Dendritic cell treated with granulocyte-macrophage colony-stimulating factor and Interleukin-4, amounts not matched to agents 40 ng/mL and 50 ng/mL, for 4 days (primary cell): ENCODE measurements around the gene MYO10.
"Not testable (repeated sequence)": the region's sequence is repeated elsewhere in the genome, so short reads cannot be mapped to it uniquely, and the experiment has no call there.

Source experiments
- H3K27ac Mint-ChIP-seq: one replicate; pipeline ENCODE4 v1.8.0; 2022; ENCODE audit warnings: mild to moderate bottlenecking, mixed read lengths
- H3K27me3 Mint-ChIP-seq: one replicate; pipeline ENCODE4 v1.8.0; 2022; ENCODE audit warnings: mild to moderate bottlenecking, mixed read lengths
- H3K36me3 Mint-ChIP-seq: one replicate; pipeline ENCODE4 v1.8.0; 2022; ENCODE audit warnings: low read depth, mixed read lengths
- H3K4me1 Mint-ChIP-seq: one replicate; pipeline ENCODE4 v1.8.0; 2022; ENCODE audit warnings: low read depth, mixed read lengths
- H3K4me3 Mint-ChIP-seq: one replicate; pipeline ENCODE4 v1.8.0; 2022; ENCODE audit warnings: mild to moderate bottlenecking, moderate library complexity, mixed read lengths
- H3K9me3 Mint-ChIP-seq: one replicate; pipeline ENCODE4 v1.8.0; 2022; ENCODE audit warnings: mixed read lengths
- intact Hi-C: fragments of 100-400 bp; cut with micrococcal nuclease; formaldehyde crosslinking; loops from one replicate; pipeline ENCODE4 v1.15.0; 2022

MYO10 gene

DNA sequence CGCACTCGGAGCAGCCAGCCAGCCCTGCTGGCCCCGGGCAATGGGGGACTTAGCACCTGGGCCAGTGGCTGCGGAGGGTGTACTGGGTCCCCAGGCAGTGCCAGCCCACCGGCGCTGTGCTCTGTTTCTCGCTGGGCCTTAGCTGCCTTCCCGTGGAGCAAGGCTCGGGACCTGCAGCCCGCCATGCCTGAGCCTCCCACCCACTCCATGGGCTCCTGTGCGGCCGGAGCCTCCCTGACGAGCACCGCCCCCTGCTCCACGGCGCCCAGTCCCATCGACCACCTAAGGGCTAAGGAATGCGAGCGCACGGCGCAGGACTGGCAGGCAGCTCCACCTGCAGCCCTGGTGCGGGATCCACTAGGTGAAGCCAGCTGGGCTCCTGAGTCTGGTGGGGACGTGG lies 218.1 kb downstream of the MYO10 start:
- H3K4me1 Mint-ChIP-seq, H3K4me3 Mint-ChIP-seq, H3K27me3 Mint-ChIP-seq, H3K27ac Mint-ChIP-seq, H3K36me3 Mint-ChIP-seq, intact Hi-C loops, H3K9me3 Mint-ChIP-seq: not testable (repeated sequence)

DNA sequence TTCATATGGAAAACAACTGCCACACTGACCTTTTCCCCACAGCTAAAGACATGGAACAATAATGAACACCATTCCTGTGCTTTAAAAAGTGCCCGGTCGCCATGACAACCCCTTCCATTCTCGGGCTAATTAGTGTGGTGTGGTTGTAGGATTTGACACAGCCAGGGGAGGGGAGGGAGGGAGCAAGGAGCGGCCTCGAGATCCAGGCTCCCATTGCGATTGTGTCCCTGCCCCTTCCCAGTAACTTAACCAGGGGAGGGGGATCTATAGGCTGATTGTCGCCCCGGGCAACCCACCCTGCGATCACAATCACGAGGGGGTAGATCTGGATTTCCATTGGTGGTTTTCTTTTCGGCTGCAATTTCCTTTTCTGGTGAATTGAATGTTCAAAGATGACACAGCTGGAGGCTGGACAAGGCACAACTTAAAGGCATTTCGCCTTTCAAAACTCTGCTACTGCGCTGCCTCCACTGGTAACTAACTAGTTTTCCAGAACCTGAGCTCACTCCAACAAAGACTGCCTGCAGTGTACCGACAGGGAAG lies 222.6 kb downstream of the MYO10 start:
- Mint-ChIP-seq H3K4me1 (no peaks in the 10 kb centered on the region), H3K27ac (no peak overlapping the region), H3K27me3 (no peaks in the 10 kb centered on the region), H3K4me3 (no peak overlapping the region), H3K9me3 (no peaks in the 10 kb centered on the region), H3K36me3 (no peaks in the 10 kb centered on the region)
- intact Hi-C loops = no loop called here

DNA sequence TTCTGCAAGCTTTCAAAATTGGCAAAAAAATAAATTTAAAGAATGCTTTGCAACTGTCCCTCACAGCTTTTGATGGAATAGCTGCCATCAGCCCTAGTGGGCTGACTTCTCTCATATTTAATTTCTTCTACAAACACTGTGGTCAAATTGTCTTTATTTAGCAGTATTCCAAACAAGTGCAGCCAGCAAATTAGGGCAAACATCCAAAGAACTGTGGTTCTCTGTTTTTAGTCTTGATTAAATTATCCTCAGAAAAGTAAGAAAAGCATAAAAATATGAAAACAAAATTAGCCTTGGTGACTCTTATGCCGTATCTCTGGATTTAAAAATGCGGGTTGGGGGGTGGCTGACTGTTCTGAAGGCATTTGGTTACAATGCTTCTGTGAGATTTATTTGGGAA lies 223.5 kb downstream of the MYO10 start:
- intact Hi-C loops = no loop called here
- no peak overlapping the region for H3K4me3 Mint-ChIP-seq
- H3K27ac Mint-ChIP-seq = no peak overlapping the region
- no peaks in the 10 kb centered on the region for H3K36me3 Mint-ChIP-seq
- H3K9me3 Mint-ChIP-seq = no peaks in the 10 kb centered on the region
- H3K4me1 Mint-ChIP-seq = no peaks in the 10 kb centered on the region
- no peaks in the 10 kb centered on the region for H3K27me3 Mint-ChIP-seq

DNA sequence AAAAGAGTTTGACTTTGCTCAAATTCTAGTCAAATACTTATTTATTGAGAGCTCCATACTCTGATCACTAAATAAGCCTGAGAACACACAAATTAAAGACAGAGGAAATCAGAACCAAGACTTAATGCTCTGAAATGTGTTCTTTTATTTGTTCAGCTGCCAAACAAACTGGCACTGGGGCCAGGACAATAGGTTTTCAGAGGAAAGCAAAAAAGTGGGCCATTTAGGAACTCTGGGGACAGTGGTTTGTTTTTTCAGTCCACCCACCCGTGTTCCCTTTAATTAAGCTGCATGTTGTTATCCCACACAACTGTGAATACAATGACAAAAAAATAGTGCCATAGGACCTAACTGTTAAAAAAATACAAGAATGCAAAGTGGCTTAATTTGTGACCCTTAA lies 223.9 kb downstream of the MYO10 start:
- Mint-ChIP-seq H3K4me3 (no peak overlapping the region), H3K9me3 (no peaks in the 10 kb centered on the region), H3K27ac (no peak overlapping the region), H3K4me1 (no peaks in the 10 kb centered on the region), H3K27me3 (no peaks in the 10 kb centered on the region), H3K36me3 (no peaks in the 10 kb centered on the region)
- intact Hi-C loops = no loop called here

DNA sequence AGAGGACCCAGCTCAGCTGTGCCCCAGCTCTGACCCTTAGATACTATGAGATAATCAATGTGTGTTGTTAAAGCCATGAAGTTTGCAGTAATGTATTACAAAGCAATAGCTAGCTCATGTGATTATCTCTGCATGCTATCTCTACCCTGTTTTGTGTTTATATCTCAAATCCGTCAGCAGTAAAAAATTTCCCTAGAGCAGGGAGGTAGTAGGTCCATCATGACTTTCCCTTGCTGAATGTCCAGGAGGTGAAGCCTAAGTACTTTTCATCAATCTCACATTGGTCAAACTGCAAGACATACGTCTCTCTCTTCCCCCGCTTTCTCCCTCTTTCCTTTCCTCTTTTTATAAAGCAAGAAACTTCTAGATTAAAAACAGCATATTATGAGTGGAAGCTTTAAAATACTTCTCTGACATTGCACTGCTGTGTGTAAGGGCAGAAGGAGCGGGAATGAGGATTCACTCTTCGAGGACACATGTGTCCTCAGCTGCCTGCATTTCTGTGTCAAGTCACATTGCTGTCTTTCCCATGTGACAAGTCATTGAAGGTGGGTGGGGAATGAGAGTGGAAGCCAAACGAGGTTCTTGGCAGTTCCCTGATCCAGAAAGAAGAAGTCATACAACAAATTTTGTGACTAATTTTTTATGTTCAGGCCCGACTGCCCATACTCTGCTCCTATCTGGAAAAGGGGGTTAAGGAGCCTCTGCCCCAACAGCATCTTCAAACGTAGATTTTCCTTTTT lies 226.2 kb downstream of the MYO10 start:
- intact Hi-C loops = no loop called here
- H3K9me3 Mint-ChIP-seq = no peaks in the 10 kb centered on the region

DNA sequence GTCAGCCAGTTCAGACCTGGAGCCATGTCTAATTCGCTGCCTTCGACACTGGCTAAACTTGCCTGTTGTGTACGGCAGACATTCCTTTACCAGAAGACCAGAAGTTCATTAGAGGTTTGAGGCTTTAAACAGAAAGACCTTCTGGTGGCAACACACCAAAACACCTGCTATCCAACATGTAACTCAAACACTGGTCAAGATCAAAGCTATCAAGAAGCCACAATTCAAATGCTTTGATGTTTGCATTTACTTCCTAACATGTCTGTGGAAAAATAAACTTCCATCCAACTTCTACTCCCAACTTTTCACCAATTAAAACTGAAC lies 228.3 kb downstream of the MYO10 start:
- Mint-ChIP-seq H3K27ac (no peak overlapping the region), H3K4me3 (no peak overlapping the region), H3K27me3 (no peaks in the 10 kb centered on the region), H3K36me3 (no peaks in the 10 kb centered on the region), H3K9me3 (no peaks in the 10 kb centered on the region), H3K4me1 (no peaks in the 10 kb centered on the region)
- intact Hi-C loops = no loop called here

More for the DNA sequence above, 226.2 kb downstream of the MYO10 start:
- no peak overlapping the region for H3K27ac Mint-ChIP-seq
- H3K4me1 Mint-ChIP-seq = no peaks in the 10 kb centered on the region
- no peak overlapping the region for H3K4me3 Mint-ChIP-seq
- no peaks in the 10 kb centered on the region for H3K36me3 Mint-ChIP-seq
- no peaks in the 10 kb centered on the region for H3K27me3 Mint-ChIP-seq

DNA sequence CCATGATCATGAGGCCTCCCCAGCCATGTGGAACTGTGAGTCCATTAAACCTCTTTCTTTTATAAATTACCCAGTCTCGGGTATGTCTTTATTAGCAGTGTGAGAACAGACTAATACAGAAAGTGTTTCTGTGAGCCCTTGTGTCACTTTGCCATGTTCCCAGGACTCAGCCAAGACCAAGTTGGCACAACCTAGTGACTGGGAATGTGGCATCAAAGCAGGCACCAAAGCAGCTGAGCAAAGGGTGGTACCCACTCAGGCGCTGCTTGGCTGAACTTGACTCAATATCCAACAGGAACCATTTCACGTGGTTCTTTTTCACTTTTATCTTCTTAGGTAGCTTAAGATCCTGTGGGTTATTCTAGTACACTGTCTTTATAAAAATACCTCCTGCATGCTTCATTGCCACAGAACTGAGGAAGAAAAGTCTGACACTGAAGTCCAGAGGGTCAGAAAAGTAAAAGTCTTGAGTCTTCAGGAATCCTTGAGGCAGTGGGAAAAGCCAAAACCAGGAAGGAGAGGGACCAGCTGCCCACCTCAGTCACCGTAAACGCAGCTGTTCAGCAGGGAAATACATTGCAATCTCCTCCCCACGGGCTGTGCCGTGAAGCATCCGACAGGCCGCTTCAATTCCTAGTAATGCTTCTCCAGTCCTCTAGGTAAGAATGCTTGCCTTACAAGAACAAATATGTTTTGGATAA lies 228.8 kb downstream of the MYO10 start:
- Mint-ChIP-seq H3K4me1 (no peaks in the 10 kb centered on the region), H3K4me3 (no peak overlapping the region), H3K27ac (no peak overlapping the region), H3K36me3 (no peaks in the 10 kb centered on the region), H3K27me3 (no peaks in the 10 kb centered on the region), H3K9me3 (no peaks in the 10 kb centered on the region)
- intact Hi-C loops = no loop called here

DNA sequence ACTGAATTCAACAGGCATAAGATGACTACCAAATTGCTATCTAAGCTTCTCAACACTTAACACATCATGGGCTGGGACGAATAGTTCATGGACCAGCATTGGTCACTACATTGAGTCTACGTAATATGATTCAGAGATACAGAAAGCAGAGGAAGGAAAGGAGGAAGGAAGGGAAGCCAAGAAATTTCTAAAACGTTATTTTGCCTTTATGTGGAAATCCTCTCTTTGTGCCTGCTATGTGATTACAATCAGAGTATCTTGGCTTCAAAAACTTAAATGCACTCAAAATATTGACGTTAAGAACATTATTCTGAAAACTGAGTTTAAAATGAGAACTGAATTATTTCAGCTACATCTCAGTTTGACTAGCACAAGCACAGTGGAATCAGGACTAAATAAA lies 231.1 kb downstream of the MYO10 start:
- no peaks in the 10 kb centered on the region for H3K9me3 Mint-ChIP-seq
- intact Hi-C loops = no loop called here
- H3K27me3 Mint-ChIP-seq = no peaks in the 10 kb centered on the region
- no peaks in the 10 kb centered on the region for H3K4me1 Mint-ChIP-seq
- no peak overlapping the region for H3K4me3 Mint-ChIP-seq
- H3K36me3 Mint-ChIP-seq = no peaks in the 10 kb centered on the region
- no peak overlapping the region for H3K27ac Mint-ChIP-seq

DNA sequence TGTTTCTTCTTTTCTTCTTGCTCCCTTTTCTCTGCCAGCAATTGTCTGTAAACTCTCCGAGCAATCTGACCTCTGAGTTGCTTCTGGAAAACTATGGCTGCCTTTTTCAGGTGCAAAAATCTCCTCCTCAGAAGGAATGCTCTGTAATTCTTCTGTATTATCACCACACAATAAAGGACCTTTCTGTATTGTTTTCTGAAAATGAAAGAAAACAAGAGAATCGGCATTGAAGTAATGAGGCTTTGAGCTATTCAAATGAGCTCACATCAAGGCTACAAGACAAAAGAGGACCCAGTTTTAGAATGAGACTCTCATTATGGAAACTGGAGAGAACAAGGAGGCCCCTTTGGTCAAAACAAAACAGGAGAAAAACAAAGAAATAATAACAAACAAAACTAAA lies 233.1 kb downstream of the MYO10 start:
- Mint-ChIP-seq H3K27ac (no peak overlapping the region), H3K9me3 (no peaks in the 10 kb centered on the region), H3K27me3 (no peaks in the 10 kb centered on the region), H3K4me1 (no peaks in the 10 kb centered on the region), H3K4me3 (no peak overlapping the region), H3K36me3 (no peaks in the 10 kb centered on the region)
- intact Hi-C loops = no loop called here

DNA sequence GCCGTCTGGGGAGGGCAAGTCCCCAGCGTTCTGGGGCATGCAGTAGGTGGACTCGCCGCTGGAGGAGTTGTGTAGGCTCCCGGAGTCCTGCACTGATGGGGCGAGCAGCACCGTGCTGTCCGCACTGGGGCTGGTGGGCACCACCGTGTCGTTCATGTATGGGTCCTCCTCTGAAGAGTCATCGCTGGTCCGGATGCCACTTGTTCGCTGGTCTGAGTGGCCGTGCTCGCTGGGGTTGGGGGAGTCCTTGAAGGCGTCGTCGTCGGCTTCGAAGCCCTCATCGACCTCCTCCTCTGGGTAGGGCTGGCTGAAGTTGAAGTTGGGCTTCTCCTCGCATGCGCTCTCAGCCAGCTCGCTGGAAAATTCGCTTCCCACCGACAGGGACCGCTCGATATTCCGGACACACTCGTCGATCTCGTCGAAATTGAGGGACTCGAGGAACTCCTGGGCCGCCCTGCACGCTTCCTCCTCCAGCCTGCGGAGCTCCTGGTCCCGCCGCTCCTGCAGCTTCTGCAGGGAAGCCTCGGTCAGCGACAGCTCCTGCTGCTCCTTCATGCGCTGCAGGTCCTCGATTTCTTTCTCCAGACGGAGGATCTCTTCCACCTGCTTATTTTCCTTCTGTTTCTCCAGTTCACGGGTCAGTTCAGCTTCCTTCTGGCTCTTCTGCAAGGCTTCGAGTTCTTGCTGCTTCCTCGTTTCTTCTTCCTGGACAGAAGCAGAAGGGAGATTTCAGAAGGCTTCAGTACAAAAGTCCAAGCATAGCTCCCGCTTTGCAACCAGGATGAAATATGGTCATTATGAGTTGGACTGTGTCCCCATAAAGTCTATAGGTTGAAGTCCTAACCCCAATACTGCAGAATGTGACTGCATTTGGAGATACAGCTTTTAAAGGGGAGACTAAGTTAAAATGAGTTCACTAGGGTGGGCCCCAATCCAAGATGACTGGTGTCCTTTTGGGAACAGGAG lies 234.7 kb downstream of the MYO10 start:
- H3K4me1 Mint-ChIP-seq = no peaks in the 10 kb centered on the region
- no peak overlapping the region for H3K4me3 Mint-ChIP-seq

DNA sequence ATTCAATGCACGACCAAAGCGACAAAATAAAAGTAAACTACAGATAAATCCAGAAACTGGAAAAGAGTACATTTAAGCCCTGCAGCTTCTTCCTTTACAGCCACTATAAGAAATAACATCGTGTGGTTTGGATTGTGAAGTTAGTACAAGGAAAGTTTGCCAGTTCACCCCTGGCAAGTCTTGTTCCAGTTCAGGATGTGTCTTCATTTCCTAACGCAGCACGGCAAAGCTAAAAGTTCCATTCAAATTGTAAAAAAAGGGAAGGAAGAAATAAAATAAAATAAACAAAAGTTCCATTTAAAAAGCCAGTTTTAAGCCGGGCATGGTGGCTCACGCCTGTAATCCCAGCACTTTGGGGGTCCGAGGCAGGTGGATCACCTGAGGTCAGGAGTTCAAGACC lies 236.0 kb downstream of the MYO10 start:
- intact Hi-C loops = no loop called here
- no peaks in the 10 kb centered on the region for H3K27me3 Mint-ChIP-seq
- H3K4me1 Mint-ChIP-seq = no peaks in the 10 kb centered on the region
- H3K4me3 Mint-ChIP-seq = no peak overlapping the region
- no peaks in the 10 kb centered on the region for H3K9me3 Mint-ChIP-seq
- H3K36me3 Mint-ChIP-seq = no peaks in the 10 kb centered on the region
- no peak overlapping the region for H3K27ac Mint-ChIP-seq

More for the DNA sequence above, 234.7 kb downstream of the MYO10 start:
- H3K27ac Mint-ChIP-seq = no peak overlapping the region
- H3K9me3 Mint-ChIP-seq = no peaks in the 10 kb centered on the region
- intact Hi-C loops = no loop called here
- no peaks in the 10 kb centered on the region for H3K27me3 Mint-ChIP-seq
- H3K36me3 Mint-ChIP-seq = no peaks in the 10 kb centered on the region

DNA sequence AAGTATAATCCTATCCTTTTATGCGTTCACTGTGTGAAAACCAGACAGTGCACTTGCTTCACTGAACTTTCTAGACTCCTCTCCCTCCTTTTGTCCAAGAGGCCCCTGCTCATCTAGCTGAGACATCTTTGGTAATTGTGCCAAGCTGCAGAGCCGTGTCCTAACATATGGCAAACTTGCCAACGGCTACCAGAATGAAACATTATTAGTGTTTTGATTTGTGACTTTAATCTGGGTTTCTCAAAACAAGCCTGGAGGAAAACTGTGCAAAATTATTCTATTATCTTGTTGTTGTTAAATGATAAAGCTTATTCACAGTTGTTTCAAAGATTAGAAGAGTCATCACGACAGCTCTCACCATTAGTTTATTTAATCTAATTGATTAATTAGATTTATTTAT lies 240.3 kb downstream of the MYO10 start:
- Mint-ChIP-seq H3K9me3 (no peaks in the 10 kb centered on the region), H3K4me1 (no peaks in the 10 kb centered on the region), H3K36me3 (no peaks in the 10 kb centered on the region), H3K27me3 (no peaks in the 10 kb centered on the region), H3K4me3 (no peak overlapping the region), H3K27ac (no peak overlapping the region)
- intact Hi-C loops = no loop called here

DNA sequence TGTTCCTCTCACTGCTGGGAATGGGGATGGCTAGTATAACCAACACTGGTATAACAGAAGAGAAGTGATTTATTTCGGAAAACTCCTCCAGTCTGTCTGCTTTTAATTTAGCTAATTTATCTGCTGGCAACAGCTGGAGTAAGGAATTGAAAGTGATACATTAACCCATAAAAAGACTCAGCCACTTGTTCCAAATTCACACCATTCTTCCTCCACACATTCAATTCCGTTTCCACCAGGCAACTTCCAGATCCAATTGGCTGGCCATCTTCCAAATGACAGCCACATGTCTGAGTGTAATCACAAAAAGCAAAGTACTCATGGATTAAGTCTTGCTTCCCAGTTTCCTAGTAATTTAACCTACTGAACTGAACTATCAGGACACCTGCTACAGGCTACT lies 242.2 kb downstream of the MYO10 start:
- no peak overlapping the region for H3K27ac Mint-ChIP-seq
- no peaks in the 10 kb centered on the region for H3K27me3 Mint-ChIP-seq
- H3K4me1 Mint-ChIP-seq = no peaks in the 10 kb centered on the region
- no peak overlapping the region for H3K4me3 Mint-ChIP-seq
- no peaks in the 10 kb centered on the region for H3K9me3 Mint-ChIP-seq
- intact Hi-C loops = no loop called here
- no peaks in the 10 kb centered on the region for H3K36me3 Mint-ChIP-seq

DNA sequence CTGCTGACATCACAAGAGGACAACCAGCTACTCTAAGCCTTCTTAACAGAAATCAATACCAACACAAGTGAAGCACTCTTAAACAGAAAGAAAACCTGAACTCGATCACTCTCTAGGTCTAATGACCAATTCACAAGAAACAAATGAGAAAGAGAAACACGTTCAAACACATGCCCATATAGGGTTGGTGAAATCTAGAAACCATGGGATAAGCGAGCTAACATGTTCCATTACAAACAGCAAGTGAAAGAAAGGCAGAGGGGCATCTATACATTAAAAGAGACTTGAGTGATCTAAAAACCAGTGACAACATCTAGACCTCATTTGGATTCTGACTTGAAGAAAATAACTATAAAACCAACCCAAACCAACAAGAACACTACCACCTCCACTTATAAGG lies 244.4 kb downstream of the MYO10 start:
- Mint-ChIP-seq H3K27me3 (no peaks in the 10 kb centered on the region), H3K36me3 (no peaks in the 10 kb centered on the region), H3K27ac (no peak overlapping the region), H3K4me1 (no peaks in the 10 kb centered on the region), H3K9me3 (no peaks in the 10 kb centered on the region), H3K4me3 (no peak overlapping the region)
- intact Hi-C loops = no loop called here
